AG09309 (cell line): Measurements from ENCODE around the gene LCN2.

Experiments
- DNase-seq: peaks from one replicate; pipeline ENCODE4 v3.0.0-alpha.2; 2010; ENCODE audit warnings: low read depth
- H3K4me3 ChIP-seq: 2 replicates; pipeline ENCODE4 v1.5.1; 2011; ENCODE audit warnings: mild to moderate bottlenecking, low read depth, low read length, moderate library complexity; ENCODE audit not compliant: control insufficient read depth
- TF ChIP-seq, protein P1 (sequence below): IDR thresholded peaks from 2 replicates; pipeline ENCODE4 v1.5.1; 2011; ENCODE audit warnings: mild to moderate bottlenecking, low read depth, low read length, inconsistent platforms; ENCODE audit not compliant: insufficient read depth, control insufficient read depth; ENCODE audit errors: missing control alignments

The LCN2 gene

GRCh38 chr9:128120061-128120740 is 29.1 kb upstream of the LCN2 start:
- no peak overlapping the region for H3K4me3 ChIP-seq
- TF ChIP-seq, protein P1, sequence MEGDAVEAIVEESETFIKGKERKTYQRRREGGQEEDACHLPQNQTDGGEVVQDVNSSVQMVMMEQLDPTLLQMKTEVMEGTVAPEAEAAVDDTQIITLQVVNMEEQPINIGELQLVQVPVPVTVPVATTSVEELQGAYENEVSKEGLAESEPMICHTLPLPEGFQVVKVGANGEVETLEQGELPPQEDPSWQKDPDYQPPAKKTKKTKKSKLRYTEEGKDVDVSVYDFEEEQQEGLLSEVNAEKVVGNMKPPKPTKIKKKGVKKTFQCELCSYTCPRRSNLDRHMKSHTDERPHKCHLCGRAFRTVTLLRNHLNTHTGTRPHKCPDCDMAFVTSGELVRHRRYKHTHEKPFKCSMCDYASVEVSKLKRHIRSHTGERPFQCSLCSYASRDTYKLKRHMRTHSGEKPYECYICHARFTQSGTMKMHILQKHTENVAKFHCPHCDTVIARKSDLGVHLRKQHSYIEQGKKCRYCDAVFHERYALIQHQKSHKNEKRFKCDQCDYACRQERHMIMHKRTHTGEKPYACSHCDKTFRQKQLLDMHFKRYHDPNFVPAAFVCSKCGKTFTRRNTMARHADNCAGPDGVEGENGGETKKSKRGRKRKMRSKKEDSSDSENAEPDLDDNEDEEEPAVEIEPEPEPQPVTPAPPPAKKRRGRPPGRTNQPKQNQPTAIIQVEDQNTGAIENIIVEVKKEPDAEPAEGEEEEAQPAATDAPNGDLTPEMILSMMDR = no peak
- DNase-seq = no peak

GRCh38 chr9:128120741-128121465 is 28.4 kb upstream of the LCN2 start:
- TF ChIP-seq, protein P1 = no peak
- H3K4me3 ChIP-seq = no peak overlapping the region

GRCh38 chr9:128121466-128121810 is 27.8 kb upstream of the LCN2 start:
- no peak for DNase-seq
- TF ChIP-seq, protein P1 = no peak
- H3K4me3 ChIP-seq = no peak overlapping the region

More at GRCh38 chr9:128120741-128121465, 28.4 kb upstream of the LCN2 start:
- DNase-seq = no peak

DNA sequence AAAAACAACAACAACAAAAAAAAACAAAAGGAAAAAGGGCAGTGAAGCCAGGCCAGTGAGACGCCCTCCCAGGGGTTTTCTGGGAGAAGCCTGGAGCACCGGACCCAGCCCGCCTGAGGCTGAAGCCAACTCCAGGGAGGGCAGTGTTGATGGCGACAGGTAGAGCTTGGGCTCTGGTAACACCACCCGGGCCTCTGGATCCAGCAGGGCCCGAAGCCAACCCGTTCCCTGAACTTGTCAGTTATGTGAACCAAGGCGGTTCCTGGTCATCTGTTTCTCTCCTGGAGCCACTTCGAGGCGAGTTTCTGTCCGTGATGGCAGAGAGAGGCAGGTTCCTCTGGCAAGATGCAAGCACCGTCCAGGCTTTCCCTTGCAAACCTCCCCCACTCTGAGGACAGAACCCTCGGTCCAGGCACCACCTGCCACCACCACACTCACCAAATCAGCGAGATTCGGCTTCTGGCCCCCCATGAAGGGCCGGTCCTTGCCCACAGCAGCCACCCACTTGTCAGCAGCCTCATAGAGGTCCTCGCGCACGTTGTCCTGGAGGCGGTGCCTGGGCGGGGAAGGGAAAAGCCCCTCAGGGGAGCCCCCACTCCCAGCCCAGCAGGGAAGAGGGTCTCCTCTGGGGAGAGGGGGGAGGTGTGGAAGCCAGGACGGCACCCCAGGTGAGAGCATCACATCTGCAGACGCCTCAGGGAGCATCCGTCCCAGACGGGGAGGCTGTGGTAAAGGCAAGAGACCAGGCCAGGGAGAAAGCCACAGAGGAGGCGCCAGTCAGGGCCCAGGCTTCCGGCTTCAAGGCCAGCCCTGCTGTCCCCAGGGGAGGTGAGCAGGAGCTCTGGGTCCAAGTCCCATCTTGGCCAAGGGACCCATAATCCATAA is 27.1 kb upstream of the LCN2 start:
- H3K4me3 ChIP-seq = no peak overlapping the region
- TF ChIP-seq, protein P1 = no peak
- no peak for DNase-seq

GRCh38 chr9:128122809-128123175 is 26.5 kb upstream of the LCN2 start:
- TF ChIP-seq, protein P1 = no peak
- no peak overlapping the region for H3K4me3 ChIP-seq
- no peak for DNase-seq

- no peak for DNase-seq
- no peak overlapping the region for H3K4me3 ChIP-seq
- TF ChIP-seq, protein P1 = no peak
Observed at GRCh38 chr9:128123451-128124080, 25.7 kb upstream of the LCN2 start.
